Measurements from ENCODE around the gene LMF1.

- TF ChIP-seq ZSCAN20 (CRISPR knock-in tag; IDR thresholded peaks at IDR 0.05; ENCODE audit: borderline replicate concordance) (no peak), POLR2AphosphoS2 (IDR thresholded peaks at IDR 0.05; ENCODE audit: low read depth, low read length) (no peak), POLR2A (IDR thresholded peaks at IDR 0.05; ENCODE audit: insufficient read depth in 1 of 2, low read depth in 2 of 2, low read length in 2 of 2) (no peak)
Observed at GRCh38 chr16:874366-875181, 96.2 kb downstream of the LMF1 start.

Data from HepG2 (cell line).